ENCODE data around the gene TEX48.

GRCh38 chr9:114694719-114695269 is 12.8 kb upstream of the TEX48 start:
- no peak for TF ChIP-seq POLR2AphosphoS5 (IDR thresholded peaks at IDR 0.05; ENCODE audit: low read depth, low read length)
- TF ChIP-seq SIN3A (IDR thresholded peaks at IDR 0.05; ENCODE audit: borderline replicate concordance, insufficient read depth, low read length) = no peak
- TF ChIP-seq REST (IDR thresholded peaks at IDR 0.05; ENCODE audit: insufficient read depth in 1 of 2, low read depth in 2 of 2, low read length in 2 of 2) = no peak

All from PFSK-1 (cell line).